ENCODE results near the gene ELMO1.

Gene ELMO1

GRCh38 chr7:37330775-37331174 lies 117.9 kb downstream of the ELMO1 start:
- Histone ChIP-seq H3F3A (ENCODE audit: control insufficient read depth, insufficient read depth) (no peaks in the 10 kb centered on the region), H3K9me2 (replicated peaks; ENCODE audit: control insufficient read depth, low read length) (no peaks in the 10 kb centered on the region), H3K9me3 (ENCODE audit: control insufficient read depth, insufficient read depth, low read length) (no peaks in the 10 kb centered on the region), H3K36me3 (ENCODE audit: control insufficient read depth, low read length) (peaks cover 47% of the 10 kb centered on the region), H3K4me3 (ENCODE audit: low read length) (no peak overlapping the region), H3K79me2 (ENCODE audit: control insufficient read depth, low read length) (peaks cover 93% of the 10 kb centered on the region), H4K20me1 (ENCODE audit: control insufficient read depth, insufficient read depth, low read depth, low read length) (no peaks in the 10 kb centered on the region), H3K27ac (ENCODE audit: low read depth, low read length) (no peak overlapping the region), H3K4me2 (ENCODE audit: low read length) (no peak overlapping the region), H3K4me1 (ENCODE audit: control insufficient read depth, low read length) (no peaks in the 10 kb centered on the region), H3K27me3 (ENCODE audit: control insufficient read depth, low read length) (no peaks in the 10 kb centered on the region)
- no peak for TF ChIP-seq EZH2phosphoT487 (IDR thresholded peaks at IDR 0.05; ENCODE audit: borderline replicate concordance, low read length)
- TF ChIP-seq CTCF (IDR thresholded peaks at IDR 0.05; ENCODE audit: low read depth, low read length, poor library complexity, severe bottlenecking), result no peak

- H3K27ac ChIP-seq (ENCODE audit: low read depth, low read length), result no peak overlapping the region
- H3K36me3 ChIP-seq (ENCODE audit: control insufficient read depth, low read length), result peaks cover 42% of the 10 kb centered on the region
- TF ChIP-seq CTCF (IDR thresholded peaks at IDR 0.05; ENCODE audit: low read depth, low read length, poor library complexity, severe bottlenecking) (no peak), EZH2phosphoT487 (IDR thresholded peaks at IDR 0.05; ENCODE audit: borderline replicate concordance, low read length) (no peak)
- no peaks in the 10 kb centered on the region for H3K9me3 ChIP-seq (ENCODE audit: control insufficient read depth, insufficient read depth, low read length)
- no peak overlapping the region for H3K4me2 ChIP-seq (ENCODE audit: low read length)
- H3F3A ChIP-seq (ENCODE audit: control insufficient read depth, insufficient read depth), result no peaks in the 10 kb centered on the region
- no peaks in the 10 kb centered on the region for H3K4me1 ChIP-seq (ENCODE audit: control insufficient read depth, low read length)
- no peaks in the 10 kb centered on the region for H3K27me3 ChIP-seq (ENCODE audit: control insufficient read depth, low read length)
- H3K79me2 ChIP-seq (ENCODE audit: control insufficient read depth, low read length), result peaks cover 92% of the 10 kb centered on the region
- no peak overlapping the region for H3K4me3 ChIP-seq (ENCODE audit: low read length)
- H3K9me2 ChIP-seq (replicated peaks; ENCODE audit: control insufficient read depth, low read length), result no peaks in the 10 kb centered on the region
- no peaks in the 10 kb centered on the region for H4K20me1 ChIP-seq (ENCODE audit: control insufficient read depth, insufficient read depth, low read depth, low read length)
Observed at GRCh38 chr7:37329940-37330339, 118.7 kb downstream of the ELMO1 start.

GRCh38 chr7:37327288-37327687 lies 121.4 kb downstream of the ELMO1 start:
- no peak overlapping the region for H3K4me3 ChIP-seq (ENCODE audit: low read length)
- peaks cover 18% of the 10 kb centered on the region for H3K36me3 ChIP-seq (ENCODE audit: control insufficient read depth, low read length)
- peaks cover 72% of the 10 kb centered on the region for H3K79me2 ChIP-seq (ENCODE audit: control insufficient read depth, low read length)
- H3K4me1 ChIP-seq (ENCODE audit: control insufficient read depth, low read length), result no peaks in the 10 kb centered on the region
- H3K4me2 ChIP-seq (ENCODE audit: low read length), result no peak overlapping the region
- no peaks in the 10 kb centered on the region for H3F3A ChIP-seq (ENCODE audit: control insufficient read depth, insufficient read depth)
- H3K9me2 ChIP-seq (replicated peaks; ENCODE audit: control insufficient read depth, low read length), result no peaks in the 10 kb centered on the region
- no peak overlapping the region for H3K27ac ChIP-seq (ENCODE audit: low read depth, low read length)
- no peak for TF ChIP-seq CTCF (IDR thresholded peaks at IDR 0.05; ENCODE audit: low read depth, low read length, poor library complexity, severe bottlenecking)
- H3K9me3 ChIP-seq (ENCODE audit: control insufficient read depth, insufficient read depth, low read length), result no peaks in the 10 kb centered on the region
- H3K27me3 ChIP-seq (ENCODE audit: control insufficient read depth, low read length), result no peaks in the 10 kb centered on the region
- H4K20me1 ChIP-seq (ENCODE audit: control insufficient read depth, insufficient read depth, low read depth, low read length), result no peaks in the 10 kb centered on the region

GRCh38 chr7:37323966-37324365 lies 124.7 kb downstream of the ELMO1 start:
- Histone ChIP-seq H3K4me1 (ENCODE audit: control insufficient read depth, low read length) (peaks cover 8% of the 10 kb centered on the region), H3K27me3 (ENCODE audit: control insufficient read depth, low read length) (no peaks in the 10 kb centered on the region), H3K4me3 (ENCODE audit: low read length) (no peak overlapping the region), H3K36me3 (ENCODE audit: control insufficient read depth, low read length) (peaks cover 8% of the 10 kb centered on the region; the same call in 1 of the 2 replicates), H3K27ac (ENCODE audit: low read depth, low read length) (no peak overlapping the region), H3F3A (ENCODE audit: control insufficient read depth, insufficient read depth) (no peaks in the 10 kb centered on the region), H3K9me2 (replicated peaks; ENCODE audit: control insufficient read depth, low read length) (no peaks in the 10 kb centered on the region), H3K79me2 (ENCODE audit: control insufficient read depth, low read length) (peaks cover 59% of the 10 kb centered on the region), H3K9me3 (ENCODE audit: control insufficient read depth, insufficient read depth, low read length) (no peaks in the 10 kb centered on the region), H3K4me2 (ENCODE audit: low read length) (no peak overlapping the region), H4K20me1 (ENCODE audit: control insufficient read depth, insufficient read depth, low read depth, low read length) (no peaks in the 10 kb centered on the region; the same call in 1 of the 2 replicates)
- TF ChIP-seq EZH2phosphoT487 (IDR thresholded peaks at IDR 0.05; ENCODE audit: borderline replicate concordance, low read length) (no peak), CTCF (IDR thresholded peaks at IDR 0.05; ENCODE audit: low read depth, low read length, poor library complexity, severe bottlenecking) (no peak)
